ENCODE measurements around the gene PITX1. TPM values are rescaled to one million over a fixed set of nuclear protein-coding genes. Genes with fewer than 3 reads are reported as not detected.

The PITX1 gene
- total RNA-seq, 2 donors from 2014 or later = 1.3 to 2.4 TPM

GRCh38 chr5:135031813-135032694, 2.0 kb downstream of the PITX1 start:
- TF ChIP-seq, protein P1, sequence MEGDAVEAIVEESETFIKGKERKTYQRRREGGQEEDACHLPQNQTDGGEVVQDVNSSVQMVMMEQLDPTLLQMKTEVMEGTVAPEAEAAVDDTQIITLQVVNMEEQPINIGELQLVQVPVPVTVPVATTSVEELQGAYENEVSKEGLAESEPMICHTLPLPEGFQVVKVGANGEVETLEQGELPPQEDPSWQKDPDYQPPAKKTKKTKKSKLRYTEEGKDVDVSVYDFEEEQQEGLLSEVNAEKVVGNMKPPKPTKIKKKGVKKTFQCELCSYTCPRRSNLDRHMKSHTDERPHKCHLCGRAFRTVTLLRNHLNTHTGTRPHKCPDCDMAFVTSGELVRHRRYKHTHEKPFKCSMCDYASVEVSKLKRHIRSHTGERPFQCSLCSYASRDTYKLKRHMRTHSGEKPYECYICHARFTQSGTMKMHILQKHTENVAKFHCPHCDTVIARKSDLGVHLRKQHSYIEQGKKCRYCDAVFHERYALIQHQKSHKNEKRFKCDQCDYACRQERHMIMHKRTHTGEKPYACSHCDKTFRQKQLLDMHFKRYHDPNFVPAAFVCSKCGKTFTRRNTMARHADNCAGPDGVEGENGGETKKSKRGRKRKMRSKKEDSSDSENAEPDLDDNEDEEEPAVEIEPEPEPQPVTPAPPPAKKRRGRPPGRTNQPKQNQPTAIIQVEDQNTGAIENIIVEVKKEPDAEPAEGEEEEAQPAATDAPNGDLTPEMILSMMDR (conservative IDR thresholded peaks at IDR 0.05) = no peak
- DNase-seq = no peak
- peak overlapping the region; percentile 60 for H3K4me3 Mint-ChIP-seq
- no peak overlapping the region for H3K27ac Mint-ChIP-seq
- 0 to 9% methylated on average over 5 to 13 of the region's 15 CpGs for WGBS, 2 experiments (ENCODE audit: insufficient coverage in 1 of 2, insufficient read length in 1 of 2)
- no peaks in the 10 kb centered on the region for H3K36me3 Mint-ChIP-seq (ENCODE audit: low read depth)
- H3K9ac ChIP-seq (ENCODE audit: extremely low read depth, low read length, poor library complexity, severe bottlenecking) = no peak overlapping the region
- no peaks in the 10 kb centered on the region for H3K9me3 ChIP-seq (ENCODE audit: control insufficient read depth, low read length)
- no peak overlapping the region for H3K27ac ChIP-seq (ENCODE audit: low read depth, low read length)
- H3K9me3 Mint-ChIP-seq = no peaks in the 10 kb centered on the region
- H3K27me3 ChIP-seq (ENCODE audit: control insufficient read depth, insufficient read depth, low read length, poor library complexity, severe bottlenecking) = peaks cover 96% of the 10 kb centered on the region
- peaks cover 30% of the 10 kb centered on the region for H3K4me1 Mint-ChIP-seq
- no peaks in the 10 kb centered on the region for H3K4me1 ChIP-seq (ENCODE audit: control insufficient read depth, insufficient read depth, low read length)
- H3K27me3 Mint-ChIP-seq (ENCODE audit: insufficient read depth) = peaks cover 91% of the 10 kb centered on the region
- H3K36me3 ChIP-seq (ENCODE audit: control insufficient read depth, insufficient read depth, low read length) = peaks cover 3% of the 10 kb centered on the region
- H3K4me3 ChIP-seq (ENCODE audit: low read length) = peak overlapping the region; percentile 83

DNA sequence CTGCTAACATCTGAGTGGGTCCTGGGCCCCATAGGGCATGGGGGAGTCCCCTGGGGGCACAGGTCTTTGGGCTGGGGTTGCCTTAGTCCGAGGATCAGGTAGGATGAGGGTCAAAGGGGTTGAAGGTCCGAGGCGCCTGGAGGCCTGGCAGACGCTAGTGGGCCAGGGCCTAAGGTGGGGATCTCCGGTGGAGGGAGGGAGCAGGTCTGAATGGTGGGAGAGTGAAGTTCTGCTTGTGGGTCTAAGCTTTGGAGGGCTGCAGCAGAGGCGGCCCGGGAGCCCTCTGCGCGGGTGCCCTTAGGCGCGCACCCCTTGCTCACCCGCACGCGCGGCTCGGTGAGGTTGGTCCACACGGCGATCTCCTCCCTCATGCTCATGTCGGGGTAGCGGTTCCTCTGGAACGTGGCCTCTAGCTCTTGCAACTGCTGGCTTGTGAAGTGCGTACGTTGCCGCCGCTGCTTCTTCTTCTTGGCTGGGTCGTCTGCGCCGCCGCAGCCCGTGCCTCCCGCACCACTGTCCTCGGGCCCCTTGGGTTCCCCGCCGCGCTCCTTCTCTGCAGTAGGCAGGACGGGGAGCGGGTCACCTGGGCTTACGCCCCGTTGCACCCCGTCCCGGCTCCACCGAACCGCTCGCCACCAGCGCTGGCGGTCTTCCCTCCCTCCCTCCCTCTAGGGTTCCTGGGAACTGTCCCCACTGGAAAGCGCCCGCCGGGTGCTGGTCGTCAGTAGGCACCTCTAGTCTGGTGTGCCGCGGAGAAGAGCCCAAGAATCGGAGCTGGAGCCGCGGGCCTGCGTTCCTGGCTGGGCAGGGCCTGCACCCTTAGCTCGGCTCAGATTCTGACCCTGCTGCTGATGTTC, 2.8 kb downstream of the PITX1 start:
- DNase-seq = peak; percentile 89
- peak overlapping the region; percentile 83 for H3K4me3 ChIP-seq (ENCODE audit: low read length)
- H3K9ac ChIP-seq (ENCODE audit: extremely low read depth, low read length, poor library complexity, severe bottlenecking) = no peak overlapping the region

More for the DNA sequence above, 2.8 kb downstream of the PITX1 start:
- no peak overlapping the region for H3K27ac ChIP-seq (ENCODE audit: low read depth, low read length)
- WGBS, 2 experiments (ENCODE audit: insufficient coverage in 1 of 2, insufficient read length in 1 of 2) = 4 to 5% methylated on average over 19 to 57 of the region's 57 CpGs
- Mint-ChIP-seq H3K4me3 (peak overlapping the region; percentile 60), H3K27ac (no peak overlapping the region), H3K4me1 (peaks cover 30% of the 10 kb centered on the region), H3K9me3 (no peaks in the 10 kb centered on the region), H3K36me3 (ENCODE audit: low read depth) (no peaks in the 10 kb centered on the region), H3K27me3 (ENCODE audit: insufficient read depth) (peaks cover 91% of the 10 kb centered on the region)
- H3K4me1 ChIP-seq (ENCODE audit: control insufficient read depth, insufficient read depth, low read length) = no peaks in the 10 kb centered on the region
- no peaks in the 10 kb centered on the region for H3K9me3 ChIP-seq (ENCODE audit: control insufficient read depth, low read length)
- peaks cover 96% of the 10 kb centered on the region for H3K27me3 ChIP-seq (ENCODE audit: control insufficient read depth, insufficient read depth, low read length, poor library complexity, severe bottlenecking)
- TF ChIP-seq, protein P1 (conservative IDR thresholded peaks at IDR 0.05) = no peak
- peaks cover 3% of the 10 kb centered on the region for H3K36me3 ChIP-seq (ENCODE audit: control insufficient read depth, insufficient read depth, low read length)

Data from endodermal cell (in vitro differentiated cells).